ENCODE results near the gene IGFN1.

DNA sequence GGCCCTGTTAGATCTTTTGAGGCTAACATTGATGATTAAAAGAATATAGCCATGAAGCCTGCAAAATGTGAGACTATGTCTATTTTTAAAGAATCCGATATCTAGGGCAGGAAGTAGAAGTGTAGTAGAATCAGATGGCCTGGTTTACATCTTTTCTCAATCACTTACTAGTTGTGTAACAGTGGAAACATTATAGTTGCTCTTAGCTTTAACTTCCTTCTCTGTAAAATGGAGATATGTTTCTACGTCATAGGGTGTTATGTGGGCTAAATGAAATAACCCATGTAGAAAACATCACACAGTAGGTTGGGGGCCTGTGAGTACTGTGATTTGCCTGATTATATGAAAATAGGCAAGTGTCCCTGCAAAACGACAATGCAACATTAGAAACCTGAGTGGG lies 4.4 kb upstream of the IGFN1 start:
- TF ChIP-seq, protein P1, sequence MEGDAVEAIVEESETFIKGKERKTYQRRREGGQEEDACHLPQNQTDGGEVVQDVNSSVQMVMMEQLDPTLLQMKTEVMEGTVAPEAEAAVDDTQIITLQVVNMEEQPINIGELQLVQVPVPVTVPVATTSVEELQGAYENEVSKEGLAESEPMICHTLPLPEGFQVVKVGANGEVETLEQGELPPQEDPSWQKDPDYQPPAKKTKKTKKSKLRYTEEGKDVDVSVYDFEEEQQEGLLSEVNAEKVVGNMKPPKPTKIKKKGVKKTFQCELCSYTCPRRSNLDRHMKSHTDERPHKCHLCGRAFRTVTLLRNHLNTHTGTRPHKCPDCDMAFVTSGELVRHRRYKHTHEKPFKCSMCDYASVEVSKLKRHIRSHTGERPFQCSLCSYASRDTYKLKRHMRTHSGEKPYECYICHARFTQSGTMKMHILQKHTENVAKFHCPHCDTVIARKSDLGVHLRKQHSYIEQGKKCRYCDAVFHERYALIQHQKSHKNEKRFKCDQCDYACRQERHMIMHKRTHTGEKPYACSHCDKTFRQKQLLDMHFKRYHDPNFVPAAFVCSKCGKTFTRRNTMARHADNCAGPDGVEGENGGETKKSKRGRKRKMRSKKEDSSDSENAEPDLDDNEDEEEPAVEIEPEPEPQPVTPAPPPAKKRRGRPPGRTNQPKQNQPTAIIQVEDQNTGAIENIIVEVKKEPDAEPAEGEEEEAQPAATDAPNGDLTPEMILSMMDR (conservative IDR thresholded peaks at IDR 0.05; ENCODE audit: low read depth in 2 of 2) = no peak
- TF ChIP-seq, protein P2, sequence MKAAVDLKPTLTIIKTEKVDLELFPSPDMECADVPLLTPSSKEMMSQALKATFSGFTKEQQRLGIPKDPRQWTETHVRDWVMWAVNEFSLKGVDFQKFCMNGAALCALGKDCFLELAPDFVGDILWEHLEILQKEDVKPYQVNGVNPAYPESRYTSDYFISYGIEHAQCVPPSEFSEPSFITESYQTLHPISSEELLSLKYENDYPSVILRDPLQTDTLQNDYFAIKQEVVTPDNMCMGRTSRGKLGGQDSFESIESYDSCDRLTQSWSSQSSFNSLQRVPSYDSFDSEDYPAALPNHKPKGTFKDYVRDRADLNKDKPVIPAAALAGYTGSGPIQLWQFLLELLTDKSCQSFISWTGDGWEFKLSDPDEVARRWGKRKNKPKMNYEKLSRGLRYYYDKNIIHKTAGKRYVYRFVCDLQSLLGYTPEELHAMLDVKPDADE (IDR thresholded peaks at IDR 0.05) = no peak
- TF ChIP-seq POLR2AphosphoS5 (IDR thresholded peaks at IDR 0.05; ENCODE audit: low read depth) (no peak), EZH2phosphoT487 (IDR thresholded peaks at IDR 0.05; ENCODE audit: unreplicated experiment) (no peak), EZH2 (IDR thresholded peaks at IDR 0.05; ENCODE audit: low read depth, unreplicated experiment) (no peak)
